Inflammatory macrophage treated with lipopolysaccharide for 1 hour (primary cell): ENCODE results near the gene ANKRD13B.
"Not testable (repeated sequence)": the region's sequence is repeated elsewhere in the genome, so short reads cannot be mapped to it uniquely, and the experiment has no call there.

Experiments
- DNase-seq, 2 donors: peaks; one replicate each; pipeline ENCODE4 v3.0.0-alpha.2; 2020 to 2022

ANKRD13B gene

GRCh38 chr17:29592850-29593551, at the start of gene ANKRD13B:
ANKRD13B (plus strand) TSS chr17:29593132; CDS start chr17:29593622, 490 bp downstream.
- DNase-seq, result no peak

- no peak for DNase-seq
Measured at GRCh38 chr17:29544066-29544465, 48.9 kb upstream of the ANKRD13B start.

- DNase-seq, result no peak
Measured at GRCh38 chr17:29546085-29546484, 46.8 kb upstream of the ANKRD13B start.

- no peak for DNase-seq
Measured at GRCh38 chr17:29546830-29547229, 46.1 kb upstream of the ANKRD13B start.

GRCh38 chr17:29549177-29549923, 43.6 kb upstream of the ANKRD13B start:
- DNase-seq, result no peak

- no peak for DNase-seq
Measured at GRCh38 chr17:29555840-29556239, 37.1 kb upstream of the ANKRD13B start.

GRCh38 chr17:29557085-29557738, 35.7 kb upstream of the ANKRD13B start:
- no peak for DNase-seq

- no peak for DNase-seq
Measured at GRCh38 chr17:29557739-29558116, 35.2 kb upstream of the ANKRD13B start.

GRCh38 chr17:29558139-29558538, 34.8 kb upstream of the ANKRD13B start:
- not testable (repeated sequence) for DNase-seq

GRCh38 chr17:29559640-29560039, 33.3 kb upstream of the ANKRD13B start:
- no peak for DNase-seq

GRCh38 chr17:29560316-29560715, 32.6 kb upstream of the ANKRD13B start:
- peak; percentile 57 to 65 for DNase-seq

GRCh38 chr17:29561554-29562517, 31.1 kb upstream of the ANKRD13B start:
- DNase-seq, result peak; percentile 29 to 41

- DNase-seq, result no peak
Measured at GRCh38 chr17:29562615-29563014, 30.3 kb upstream of the ANKRD13B start.

GRCh38 chr17:29563816-29564215, 29.1 kb upstream of the ANKRD13B start:
- no peak for DNase-seq

- DNase-seq, result no peak
Measured at GRCh38 chr17:29565643-29566472, 27.1 kb upstream of the ANKRD13B start.

GRCh38 chr17:29566473-29567303, 26.2 kb upstream of the ANKRD13B start, which contains the start of gene ABHD15:
ABHD15 (minus strand) TSS chr17:29567037; CDS start chr17:29566966, 71 bp downstream.
- DNase-seq, result peak; percentile 76 to 81

GRCh38 chr17:29567304-29567553, 25.7 kb upstream of the ANKRD13B start:
- DNase-seq, result no peak

- peak; percentile 44 to 53 for DNase-seq
Measured at GRCh38 chr17:29567554-29568330, 25.2 kb upstream of the ANKRD13B start.

- peak in 1 of 2 donors; percentile 41 for DNase-seq
Measured at GRCh38 chr17:29568331-29569244, 24.3 kb upstream of the ANKRD13B start, which contains the start of gene TP53I13. TP53I13 (plus strand) TSS chr17:29568701; CDS start chr17:29568759, 58 bp downstream.
